SK-N-MC (cell line): ENCODE results near the gene CD200R1L.

Source experiments
- EZH2 ChIP-seq: fragments of 200-600 bp; sonication (generic); IDR thresholded peaks from one replicate; pipeline ENCODE4 v1.6.1; 2017; ENCODE audit warnings: antibody characterized with exemption
- POLR2AphosphoS5 ChIP-seq: IDR thresholded peaks from 2 replicates; pipeline ENCODE4 v1.6.1; 2012; ENCODE audit warnings: mild to moderate bottlenecking, low read depth, low read length, borderline replicate concordance

- no peak for TF ChIP-seq EZH2
- no peak for TF ChIP-seq POLR2AphosphoS5
These were observed 53.2 kb downstream of the CD200R1L start for GRCh38 chr3:112793326-112794081.
